Body of pancreas (tissue), 4 donors: Measurements from ENCODE around the gene PRH1.

Experiments
- POLR2A ChIP-seq, 3 donors: fragments of 450-650 bp; IDR thresholded peaks; one replicate each; pipeline ENCODE4 v1.6.1; 2016; ENCODE audit warnings: antibody characterized with exemption in 3 of 3, mild to moderate bottlenecking in 2 of 3
- TF ChIP-seq, protein P1 (sequence below), 7 experiments: fragments of 450-650 bp in 4 of 7; fragments of 200-600 bp in 3 of 7; sonication (generic) in 3 of 7; IDR thresholded peaks; one replicate each; pipeline ENCODE4 v1.5.1; 2016 to 2019; ENCODE audit warnings: antibody characterized with exemption in 7 of 7

DNA sequence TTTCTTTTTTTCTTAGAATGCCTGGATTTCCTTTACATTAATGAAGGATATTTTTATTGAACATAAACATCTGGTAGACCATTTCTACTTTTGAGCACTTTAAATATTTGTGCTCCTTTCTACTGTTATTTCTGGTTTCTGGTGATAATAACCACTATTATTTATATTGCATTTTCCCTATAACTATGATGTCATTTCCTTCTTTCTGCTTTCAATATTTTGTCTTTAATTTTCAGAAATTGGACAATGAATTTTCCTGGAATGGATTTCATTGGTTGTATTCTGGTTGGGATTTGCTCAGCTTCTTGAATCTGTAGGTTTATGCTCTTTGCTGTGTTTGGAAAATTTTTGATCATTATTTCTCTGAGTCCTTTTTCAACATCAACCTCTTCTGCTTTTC is 5.2 kb upstream of the PRH1 start:
- TF ChIP-seq, protein P1, sequence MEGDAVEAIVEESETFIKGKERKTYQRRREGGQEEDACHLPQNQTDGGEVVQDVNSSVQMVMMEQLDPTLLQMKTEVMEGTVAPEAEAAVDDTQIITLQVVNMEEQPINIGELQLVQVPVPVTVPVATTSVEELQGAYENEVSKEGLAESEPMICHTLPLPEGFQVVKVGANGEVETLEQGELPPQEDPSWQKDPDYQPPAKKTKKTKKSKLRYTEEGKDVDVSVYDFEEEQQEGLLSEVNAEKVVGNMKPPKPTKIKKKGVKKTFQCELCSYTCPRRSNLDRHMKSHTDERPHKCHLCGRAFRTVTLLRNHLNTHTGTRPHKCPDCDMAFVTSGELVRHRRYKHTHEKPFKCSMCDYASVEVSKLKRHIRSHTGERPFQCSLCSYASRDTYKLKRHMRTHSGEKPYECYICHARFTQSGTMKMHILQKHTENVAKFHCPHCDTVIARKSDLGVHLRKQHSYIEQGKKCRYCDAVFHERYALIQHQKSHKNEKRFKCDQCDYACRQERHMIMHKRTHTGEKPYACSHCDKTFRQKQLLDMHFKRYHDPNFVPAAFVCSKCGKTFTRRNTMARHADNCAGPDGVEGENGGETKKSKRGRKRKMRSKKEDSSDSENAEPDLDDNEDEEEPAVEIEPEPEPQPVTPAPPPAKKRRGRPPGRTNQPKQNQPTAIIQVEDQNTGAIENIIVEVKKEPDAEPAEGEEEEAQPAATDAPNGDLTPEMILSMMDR (IDR thresholded peaks at IDR 0.05): no peak
- TF ChIP-seq POLR2A (IDR thresholded peaks at IDR 0.05): no peak
